Measurements from ENCODE around the gene DCDC2C.

Gene DCDC2C

GRCh38 chr2:3706892-3707291, 3.5 kb downstream of the DCDC2C start:
- TF ChIP-seq, protein P1, sequence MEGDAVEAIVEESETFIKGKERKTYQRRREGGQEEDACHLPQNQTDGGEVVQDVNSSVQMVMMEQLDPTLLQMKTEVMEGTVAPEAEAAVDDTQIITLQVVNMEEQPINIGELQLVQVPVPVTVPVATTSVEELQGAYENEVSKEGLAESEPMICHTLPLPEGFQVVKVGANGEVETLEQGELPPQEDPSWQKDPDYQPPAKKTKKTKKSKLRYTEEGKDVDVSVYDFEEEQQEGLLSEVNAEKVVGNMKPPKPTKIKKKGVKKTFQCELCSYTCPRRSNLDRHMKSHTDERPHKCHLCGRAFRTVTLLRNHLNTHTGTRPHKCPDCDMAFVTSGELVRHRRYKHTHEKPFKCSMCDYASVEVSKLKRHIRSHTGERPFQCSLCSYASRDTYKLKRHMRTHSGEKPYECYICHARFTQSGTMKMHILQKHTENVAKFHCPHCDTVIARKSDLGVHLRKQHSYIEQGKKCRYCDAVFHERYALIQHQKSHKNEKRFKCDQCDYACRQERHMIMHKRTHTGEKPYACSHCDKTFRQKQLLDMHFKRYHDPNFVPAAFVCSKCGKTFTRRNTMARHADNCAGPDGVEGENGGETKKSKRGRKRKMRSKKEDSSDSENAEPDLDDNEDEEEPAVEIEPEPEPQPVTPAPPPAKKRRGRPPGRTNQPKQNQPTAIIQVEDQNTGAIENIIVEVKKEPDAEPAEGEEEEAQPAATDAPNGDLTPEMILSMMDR (IDR thresholded peaks at IDR 0.05; ENCODE audit: low read depth, low read length, missing control alignments): no peak
- in situ Hi-C loops (cut with HindIII; ENCODE audit: low sequenced_read_pairs): no loop called here
- DNase-seq (ENCODE audit: low read depth): no peak
- no peak overlapping the region for H3K4me3 ChIP-seq (ENCODE audit: low read depth, low read length)

DNA sequence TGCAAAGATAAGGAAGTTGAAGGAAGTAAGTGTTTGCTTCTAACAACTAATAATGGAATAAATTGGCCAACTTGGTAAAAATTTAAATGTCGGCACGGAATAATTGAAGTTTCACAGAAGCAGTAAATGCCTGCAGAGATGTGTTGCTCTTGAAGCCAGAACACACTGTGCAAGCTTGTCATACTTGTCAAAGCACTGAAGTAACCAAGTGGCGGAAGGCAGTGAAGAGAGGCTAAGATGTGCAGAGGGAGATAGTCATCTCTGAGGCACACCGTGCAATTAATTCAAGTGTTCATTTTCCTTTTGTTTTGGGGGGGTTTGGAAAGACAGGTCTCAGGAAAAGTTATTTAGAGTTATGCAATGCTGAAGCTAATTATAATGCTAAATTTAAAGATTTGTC, 5.2 kb downstream of the DCDC2C start:
- no peak for DNase-seq (ENCODE audit: low read depth)
- in situ Hi-C loops (cut with HindIII; ENCODE audit: low sequenced_read_pairs): no loop called here
- TF ChIP-seq, protein P1 (IDR thresholded peaks at IDR 0.05; ENCODE audit: low read depth, low read length, missing control alignments): no peak
- H3K4me3 ChIP-seq (ENCODE audit: low read depth, low read length): no peak overlapping the region

DNA sequence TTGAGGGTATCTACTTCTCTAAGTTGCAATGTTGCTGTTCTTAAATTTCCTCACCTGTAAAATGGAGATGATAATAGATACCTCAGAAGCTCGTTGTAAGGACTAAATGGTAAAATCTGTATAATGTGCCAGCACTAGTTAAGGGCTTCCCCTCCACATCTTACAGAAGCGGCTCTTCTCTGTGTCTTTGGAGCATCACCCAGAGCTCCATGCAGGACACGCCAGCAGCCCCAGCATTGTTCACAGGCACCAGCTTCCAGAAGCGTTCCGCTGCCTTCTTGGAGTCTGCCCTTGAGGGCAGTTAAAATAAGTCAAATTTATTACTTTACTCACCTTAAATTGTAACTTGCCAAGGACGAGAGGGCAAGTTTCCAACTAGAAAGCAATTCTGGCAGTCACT, 5.8 kb downstream of the DCDC2C start:
- DNase-seq (ENCODE audit: low read depth): no peak
- in situ Hi-C loops (cut with HindIII; ENCODE audit: low sequenced_read_pairs): no loop called here
- TF ChIP-seq, protein P1 (IDR thresholded peaks at IDR 0.05; ENCODE audit: low read depth, low read length, missing control alignments): no peak
- no peak overlapping the region for H3K4me3 ChIP-seq (ENCODE audit: low read depth, low read length)

DNA sequence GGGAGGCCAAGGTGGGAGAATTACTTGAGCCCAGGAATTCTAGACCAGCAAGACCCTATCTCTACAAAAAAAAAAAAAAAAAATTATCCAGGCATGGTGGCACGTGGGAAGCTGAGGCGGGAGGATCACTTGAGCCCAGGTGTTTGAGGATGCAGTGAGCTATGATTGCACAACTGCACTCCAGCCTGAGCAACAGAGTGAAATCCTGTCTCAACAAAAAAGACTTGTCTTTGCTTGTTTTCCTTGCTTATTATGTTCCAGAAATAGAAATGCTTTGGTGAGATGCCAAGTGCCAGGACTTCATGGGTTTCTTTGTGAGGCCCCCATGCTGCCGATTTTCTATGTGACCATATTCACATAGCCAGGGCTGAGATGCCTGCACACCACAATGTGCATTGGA, 9.0 kb downstream of the DCDC2C start:
- in situ Hi-C loops (cut with HindIII; ENCODE audit: low sequenced_read_pairs): no loop called here
- H3K4me3 ChIP-seq (ENCODE audit: low read depth, low read length): no peak overlapping the region
- DNase-seq (ENCODE audit: low read depth): no peak
- TF ChIP-seq, protein P1 (IDR thresholded peaks at IDR 0.05; ENCODE audit: low read depth, low read length, missing control alignments): no peak

DNA sequence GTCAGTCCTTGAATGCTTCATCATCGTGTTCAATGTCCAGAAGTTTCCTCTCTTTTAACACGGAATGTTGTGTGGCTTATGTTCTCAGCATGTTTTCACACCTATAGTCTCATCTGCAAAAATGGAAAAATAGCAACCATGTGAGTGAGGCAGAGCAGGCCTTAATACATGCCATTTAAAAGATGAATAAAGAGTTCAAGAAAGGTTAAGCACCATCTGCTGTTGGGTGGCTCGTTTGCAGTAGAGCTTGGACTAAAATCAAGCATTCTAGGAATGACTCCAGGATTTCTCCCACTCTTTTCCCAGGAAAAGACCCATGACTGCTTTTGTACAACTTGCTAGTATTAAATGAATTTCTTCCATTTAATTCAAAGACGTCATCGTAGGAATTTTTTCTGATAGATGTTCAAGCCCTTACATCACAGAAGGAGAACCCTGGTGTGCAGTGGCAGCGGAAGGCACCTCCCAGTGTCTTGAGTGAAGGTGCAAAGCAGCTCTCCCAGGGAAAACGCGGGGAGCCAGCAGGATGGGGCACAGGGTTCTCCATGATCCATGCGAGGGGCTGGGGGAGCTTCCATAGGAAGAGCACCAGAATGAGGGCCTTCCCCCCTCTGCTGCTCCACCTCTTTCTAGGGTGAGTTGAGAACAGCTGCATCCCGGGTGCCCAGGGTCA, 9.6 kb downstream of the DCDC2C start:
- in situ Hi-C loops (cut with HindIII; ENCODE audit: low sequenced_read_pairs): no loop called here
- H3K4me3 ChIP-seq (ENCODE audit: low read depth, low read length): no peak overlapping the region
- TF ChIP-seq, protein P1 (IDR thresholded peaks at IDR 0.05; ENCODE audit: low read depth, low read length, missing control alignments): no peak
- no peak for DNase-seq (ENCODE audit: low read depth)

GRCh38 chr2:3718679-3719078, 15.3 kb downstream of the DCDC2C start:
- TF ChIP-seq, protein P1 (IDR thresholded peaks at IDR 0.05; ENCODE audit: low read depth, low read length, missing control alignments): no peak
- DNase-seq (ENCODE audit: low read depth): no peak
- no peak overlapping the region for H3K4me3 ChIP-seq (ENCODE audit: low read depth, low read length)
- in situ Hi-C loops (cut with HindIII; ENCODE audit: low sequenced_read_pairs): no loop called here

All from astrocyte of the cerebellum (primary cell).